Measurements from ENCODE around the gene GYG2. TPM values are rescaled to one million over a fixed set of nuclear protein-coding genes. Genes with fewer than 3 reads are reported as not detected.

Gene GYG2
- total and polyA plus RNA-seq, 2 of the 13 experiments (the other 11 are each of a cell fraction or from before 2014, with no cell fraction given) = 20.0 to 24.3 TPM

DNA sequence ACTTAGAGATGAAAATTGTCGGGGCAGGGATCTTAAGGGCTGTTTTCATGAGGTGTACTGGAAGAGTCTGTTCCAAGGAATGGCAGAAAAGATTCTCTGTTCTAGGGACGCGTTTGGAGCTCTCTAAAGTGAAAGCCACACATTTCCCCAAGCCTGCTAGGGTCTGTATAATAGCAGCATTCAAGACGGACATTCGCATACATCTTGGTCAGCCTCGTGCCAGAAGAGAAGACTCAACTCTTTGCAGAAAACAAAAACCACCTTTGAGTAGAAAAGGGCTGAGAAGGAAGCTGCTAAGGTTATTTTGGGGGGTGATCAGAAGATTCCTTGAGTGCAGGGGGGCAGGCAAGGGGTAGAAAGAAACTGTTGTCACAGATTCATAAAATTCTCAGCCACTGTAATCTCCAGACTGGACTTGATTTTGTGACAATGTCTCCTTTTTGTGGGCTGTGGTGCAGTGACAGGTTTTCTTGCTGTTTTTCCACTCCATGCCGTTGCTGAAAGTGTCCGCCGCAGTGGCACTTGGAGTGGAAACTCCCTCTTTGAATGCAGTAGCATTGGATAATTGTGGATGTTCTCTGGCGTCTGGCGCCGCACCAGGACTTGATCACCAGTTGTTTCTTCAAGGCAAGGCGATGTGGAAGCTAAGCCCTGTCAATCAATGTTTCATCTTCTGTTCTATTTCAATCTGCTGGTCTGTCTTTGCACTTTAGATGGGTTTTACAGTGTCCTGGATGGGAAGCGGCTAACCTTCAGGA is 2.9 kb downstream of the GYG2 start:
- in situ Hi-C loops (cut with HindIII; ENCODE audit: extremely low pct_ligation_motif_present, low pct_unique_long_range_greater_than_20kb) = no loop called here
- BruUV-seq (replicated peaks) = no TSS peak

More for the DNA sequence above, 2.9 kb downstream of the GYG2 start:
- DNase-seq (ENCODE audit: low spot score) (no peak), ATAC-seq (no peak), FAIRE-seq (no peak)
- intact Hi-C loops (cut with micrococcal nuclease; ENCODE audit: unreplicated experiment) = no loop called here
- CTCF ChIA-PET (ENCODE audit: low intra/inter-chr PET ratio, low total read pairs) = no interaction called here
- no peak overlapping the region for H3K9ac ChIP-seq (ENCODE audit: insufficient read depth, low read depth, low read length)
- H3K4me1 ChIP-seq (ENCODE audit: insufficient read depth, low read length) = peaks cover 32% of the 10 kb centered on the region
- no peaks in the 10 kb centered on the region for H3K9me3 ChIP-seq (ENCODE audit: low read length)
- 95% methylated on average over 14 of the region's 14 CpGs for WGBS (ENCODE audit: low lambda C conversion rate)
- H3K27me3 ChIP-seq (ENCODE audit: control insufficient read depth in 1 of 2, insufficient read depth in 2 of 2, low read length in 2 of 2) = no peaks in the 10 kb centered on the region
- H2AFZ ChIP-seq (ENCODE audit: low read length) = no peak overlapping the region
- no peak overlapping the region for H3K4me2 ChIP-seq (ENCODE audit: low read depth, low read length)
- H3K36me3 ChIP-seq (replicated peaks in 1 of 2; ENCODE audit: control insufficient read depth in 1 of 2, insufficient read depth in 2 of 2, low read length in 2 of 2) = peaks cover 0 to under 1% of the 10 kb centered on the region in 2 experiments; a peak in 2 of 5 replicates
- no peaks in the 10 kb centered on the region for H4K20me1 ChIP-seq (ENCODE audit: insufficient read depth, low read length)
- no peak overlapping the region for H3K4me3 ChIP-seq (replicated peaks in 1 of 3; ENCODE audit: insufficient read depth in 1 of 3, low read depth in 2 of 3, low read length in 3 of 3)
- POLR2A ChIA-PET = no interaction called here
- H3K27ac ChIP-seq (ENCODE audit: extremely low read length, insufficient read depth, low read length) = no peak overlapping the region
- TF ChIP-seq TBL1XR1 (IDR thresholded peaks at IDR 0.05; ENCODE audit: borderline replicate concordance, low read length, partially characterized antibody) (no peak), YEATS2 (CRISPR knock-in tag; IDR thresholded peaks at IDR 0.05; ENCODE audit: borderline replicate concordance) (no peak), KDM5B (CRISPR knock-in tag; IDR thresholded peaks at IDR 0.05; ENCODE audit: borderline replicate concordance) (no peak), NFIC (IDR thresholded peaks at IDR 0.05; ENCODE audit: low read length) (no peak), SNAPC5 (CRISPR knock-in tag; IDR thresholded peaks at IDR 0.05; ENCODE audit: borderline replicate concordance) (no peak), ZNF234 (CRISPR knock-in tag; conservative IDR thresholded peaks at IDR 0.05) (no peak), TP53 (CRISPR knock-in tag; conservative IDR thresholded peaks at IDR 0.05) (no peak), ZNF251 (CRISPR knock-in tag; IDR thresholded peaks at IDR 0.05) (no peak), ZNF558 (CRISPR knock-in tag; IDR thresholded peaks at IDR 0.05; ENCODE audit: borderline replicate concordance) (no peak), PRMT3 (CRISPR knock-in tag; IDR thresholded peaks at IDR 0.05; ENCODE audit: borderline replicate concordance, low read depth) (no peak), ZNF292 (CRISPR knock-in tag; IDR thresholded peaks at IDR 0.05; ENCODE audit: borderline replicate concordance, low read depth) (no peak), ZNF780A (CRISPR knock-in tag; IDR thresholded peaks at IDR 0.05) (no peak), ADNP (CRISPR knock-in tag; IDR thresholded peaks at IDR 0.05) (no peak)
- TF ChIP-seq, protein P1, sequence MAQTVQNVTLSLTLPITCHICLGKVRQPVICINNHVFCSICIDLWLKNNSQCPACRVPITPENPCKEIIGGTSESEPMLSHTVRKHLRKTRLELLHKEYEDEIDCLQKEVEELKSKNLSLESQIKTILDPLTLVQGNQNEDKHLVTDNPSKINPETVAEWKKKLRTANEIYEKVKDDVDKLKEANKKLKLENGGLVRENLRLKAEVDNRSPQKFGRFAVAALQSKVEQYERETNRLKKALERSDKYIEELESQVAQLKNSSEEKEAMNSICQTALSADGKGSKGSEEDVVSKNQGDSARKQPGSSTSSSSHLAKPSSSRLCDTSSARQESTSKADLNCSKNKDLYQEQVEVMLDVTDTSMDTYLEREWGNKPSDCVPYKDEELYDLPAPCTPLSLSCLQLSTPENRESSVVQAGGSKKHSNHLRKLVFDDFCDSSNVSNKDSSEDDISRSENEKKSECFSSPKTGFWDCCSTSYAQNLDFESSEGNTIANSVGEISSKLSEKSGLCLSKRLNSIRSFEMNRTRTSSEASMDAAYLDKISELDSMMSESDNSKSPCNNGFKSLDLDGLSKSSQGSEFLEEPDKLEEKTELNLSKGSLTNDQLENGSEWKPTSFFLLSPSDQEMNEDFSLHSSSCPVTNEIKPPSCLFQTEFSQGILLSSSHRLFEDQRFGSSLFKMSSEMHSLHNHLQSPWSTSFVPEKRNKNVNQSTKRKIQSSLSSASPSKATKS (CRISPR knock-in tag; IDR thresholded peaks at IDR 0.05) = no peak
- TF ChIP-seq, protein P2, sequence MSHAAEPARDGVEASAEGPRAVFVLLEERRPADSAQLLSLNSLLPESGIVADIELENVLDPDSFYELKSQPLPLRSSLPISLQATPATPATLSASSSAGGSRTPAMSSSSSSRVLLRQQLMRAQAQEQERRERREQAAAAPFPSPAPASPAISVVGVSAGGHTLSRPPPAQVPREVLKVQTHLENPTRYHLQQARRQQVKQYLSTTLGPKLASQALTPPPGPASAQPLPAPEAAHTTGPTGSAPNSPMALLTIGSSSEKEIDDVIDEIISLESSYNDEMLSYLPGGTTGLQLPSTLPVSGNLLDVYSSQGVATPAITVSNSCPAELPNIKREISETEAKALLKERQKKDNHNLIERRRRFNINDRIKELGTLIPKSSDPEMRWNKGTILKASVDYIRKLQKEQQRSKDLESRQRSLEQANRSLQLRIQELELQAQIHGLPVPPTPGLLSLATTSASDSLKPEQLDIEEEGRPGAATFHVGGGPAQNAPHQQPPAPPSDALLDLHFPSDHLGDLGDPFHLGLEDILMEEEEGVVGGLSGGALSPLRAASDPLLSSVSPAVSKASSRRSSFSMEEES (CRISPR knock-in tag; IDR thresholded peaks at IDR 0.05) = no peak
- TF ChIP-seq, protein P3, sequence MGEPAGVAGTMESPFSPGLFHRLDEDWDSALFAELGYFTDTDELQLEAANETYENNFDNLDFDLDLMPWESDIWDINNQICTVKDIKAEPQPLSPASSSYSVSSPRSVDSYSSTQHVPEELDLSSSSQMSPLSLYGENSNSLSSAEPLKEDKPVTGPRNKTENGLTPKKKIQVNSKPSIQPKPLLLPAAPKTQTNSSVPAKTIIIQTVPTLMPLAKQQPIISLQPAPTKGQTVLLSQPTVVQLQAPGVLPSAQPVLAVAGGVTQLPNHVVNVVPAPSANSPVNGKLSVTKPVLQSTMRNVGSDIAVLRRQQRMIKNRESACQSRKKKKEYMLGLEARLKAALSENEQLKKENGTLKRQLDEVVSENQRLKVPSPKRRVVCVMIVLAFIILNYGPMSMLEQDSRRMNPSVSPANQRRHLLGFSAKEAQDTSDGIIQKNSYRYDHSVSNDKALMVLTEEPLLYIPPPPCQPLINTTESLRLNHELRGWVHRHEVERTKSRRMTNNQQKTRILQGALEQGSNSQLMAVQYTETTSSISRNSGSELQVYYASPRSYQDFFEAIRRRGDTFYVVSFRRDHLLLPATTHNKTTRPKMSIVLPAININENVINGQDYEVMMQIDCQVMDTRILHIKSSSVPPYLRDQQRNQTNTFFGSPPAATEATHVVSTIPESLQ (CRISPR knock-in tag; conservative IDR thresholded peaks at IDR 0.05) = no peak
- H3K79me2 ChIP-seq (ENCODE audit: insufficient read depth, low read length) = no peaks in the 10 kb centered on the region
